Parathyroid adenoma (tissue), 2 donors: ENCODE data around the gene NECAB3.

ENCODE experiments used
- H2AFZ ChIP-seq: fragments of 300-600 bp; sonication (generic); one replicate; pipeline ENCODE4 v1.7.0; 2017; ENCODE audit warnings: antibody characterized with exemption, mild to moderate bottlenecking
- H3K27ac ChIP-seq: fragments of 300-600 bp; sonication (generic); one replicate; pipeline ENCODE4 v1.7.0; 2017
- H3K27me3 ChIP-seq: fragments of 300-600 bp; sonication (generic); one replicate; pipeline ENCODE4 v1.7.0; 2017; ENCODE audit warnings: low read length; ENCODE audit not compliant: control insufficient read depth, insufficient read depth
- H3K36me3 ChIP-seq: fragments of 300-600 bp; sonication (generic); one replicate; pipeline ENCODE4 v1.7.0; 2017; ENCODE audit warnings: low read length; ENCODE audit not compliant: control insufficient read depth, insufficient read depth
- H3K4me1 ChIP-seq: fragments of 300-600 bp; sonication (generic); one replicate; pipeline ENCODE4 v1.7.0; 2017; ENCODE audit warnings: control low read depth
- H3K4me2 ChIP-seq: fragments of 300-600 bp; sonication (generic); one replicate; pipeline ENCODE4 v1.7.0; 2017; ENCODE audit warnings: low read length
- H3K4me3 ChIP-seq: fragments of 300-600 bp; sonication (generic); one replicate; pipeline ENCODE4 v1.7.0; 2017; ENCODE audit warnings: low read depth, low read length
- H3K79me2 ChIP-seq: fragments of 300-600 bp; sonication (generic); one replicate; pipeline ENCODE4 v1.7.0; 2017; ENCODE audit warnings: control low read depth
- H3K9ac ChIP-seq: fragments of 300-600 bp; sonication (generic); one replicate; pipeline ENCODE4 v1.7.0; 2017; ENCODE audit warnings: mild to moderate bottlenecking
- H3K9me3 ChIP-seq: fragments of 300-600 bp; sonication (generic); one replicate; pipeline ENCODE4 v1.7.0; 2017; ENCODE audit warnings: low read length; ENCODE audit not compliant: control insufficient read depth
- CTCF ChIP-seq: fragments of 300-600 bp; sonication (generic); IDR thresholded peaks from one replicate; pipeline ENCODE4 v1.7.0; 2017; ENCODE audit warnings: antibody characterized with exemption, mild to moderate bottlenecking
- donor health status: primary hyperparathyroidism.

Gene NECAB3

GRCh38 chr20:33709905-33710541, 35.8 kb upstream of the NECAB3 start:
- Histone ChIP-seq H2AFZ (no peak overlapping the region), H3K4me3 (no peak overlapping the region), H3K27me3 (no peaks in the 10 kb centered on the region), H3K4me2 (no peak overlapping the region), H3K27ac (no peak overlapping the region), H3K79me2 (no peaks in the 10 kb centered on the region), H3K9me3 (no peaks in the 10 kb centered on the region), H3K4me1 (no peaks in the 10 kb centered on the region), H3K36me3 (no peaks in the 10 kb centered on the region), H3K9ac (no peak overlapping the region)
- no peak for TF ChIP-seq CTCF

- H3K4me2 ChIP-seq = no peak overlapping the region
Observed at GRCh38 chr20:33709398-33709797, 35.2 kb upstream of the NECAB3 start.

GRCh38 chr20:33707668-33708067, 33.4 kb upstream of the NECAB3 start:
- Histone ChIP-seq H3K27ac (no peak overlapping the region), H2AFZ (no peak overlapping the region), H3K9ac (no peak overlapping the region), H3K4me1 (peaks cover 3% of the 10 kb centered on the region), H3K9me3 (no peaks in the 10 kb centered on the region), H3K27me3 (no peaks in the 10 kb centered on the region), H3K79me2 (no peaks in the 10 kb centered on the region), H3K4me3 (no peak overlapping the region), H3K4me2 (no peak overlapping the region), H3K36me3 (no peaks in the 10 kb centered on the region)
- no peak for TF ChIP-seq CTCF

More at GRCh38 chr20:33709398-33709797, 35.2 kb upstream of the NECAB3 start:
- no peaks in the 10 kb centered on the region for H3K9me3 ChIP-seq
- H3K79me2 ChIP-seq = no peaks in the 10 kb centered on the region
- H2AFZ ChIP-seq = no peak overlapping the region
- H3K4me3 ChIP-seq = no peak overlapping the region
- H3K4me1 ChIP-seq = no peaks in the 10 kb centered on the region
- H3K27ac ChIP-seq = no peak overlapping the region
- H3K27me3 ChIP-seq = no peaks in the 10 kb centered on the region
- TF ChIP-seq CTCF = no peak
- no peaks in the 10 kb centered on the region for H3K36me3 ChIP-seq
- H3K9ac ChIP-seq = no peak overlapping the region

GRCh38 chr20:33704197-33704924, 30.1 kb upstream of the NECAB3 start:
- Histone ChIP-seq H3K36me3 (no peaks in the 10 kb centered on the region), H3K79me2 (no peaks in the 10 kb centered on the region)
- no peak for TF ChIP-seq CTCF

More at GRCh38 chr20:33704197-33704924, 30.1 kb upstream of the NECAB3 start:
- peaks cover 3% of the 10 kb centered on the region for H3K4me1 ChIP-seq
- no peak overlapping the region for H3K4me2 ChIP-seq
- no peak overlapping the region for H3K4me3 ChIP-seq
- no peak overlapping the region for H2AFZ ChIP-seq
- H3K9me3 ChIP-seq = no peaks in the 10 kb centered on the region
- no peak overlapping the region for H3K9ac ChIP-seq
- H3K27me3 ChIP-seq = no peaks in the 10 kb centered on the region
- no peak overlapping the region for H3K27ac ChIP-seq
